ENCODE measurements around the gene SP9. TPM values are rescaled to one million over a fixed set of nuclear protein-coding genes. Genes with fewer than 3 reads are reported as not detected.

Gene SP9
- not detected in 2 replicates for total RNA-seq

- Mint-ChIP-seq H3K4me1 (peaks cover 25% of the 10 kb centered on the region), H3K27ac (peak within 1 kb of the TSS; percentile 75)
Observed at GRCh38 chr2:174334781-174335251, at the start of gene SP9. SP9 (plus strand) TSS chr2:174334954; CDS start chr2:174335093, 139 bp downstream.

GRCh38 chr2:174286172-174286571, 48.6 kb upstream of the SP9 start:
- H3K27me3 Mint-ChIP-seq, result peaks cover 22% of the 10 kb centered on the region
- peaks cover 10% of the 10 kb centered on the region for H3K9me3 Mint-ChIP-seq
- H3K36me3 Mint-ChIP-seq (ENCODE audit: low read depth), result no peaks in the 10 kb centered on the region
- H3K27ac Mint-ChIP-seq, result no peak overlapping the region
- intact Hi-C loops (cut with micrococcal nuclease), result no loop called here
- no peaks in the 10 kb centered on the region for H3K4me1 Mint-ChIP-seq
- no peak overlapping the region for H3K4me3 Mint-ChIP-seq
- no peak for DNase-seq

More at GRCh38 chr2:174334781-174335251, at the start of gene SP9:
- no peaks in the 10 kb centered on the region for H3K9me3 Mint-ChIP-seq
- DNase-seq, result peak; percentile 73
- peaks cover 4% of the 10 kb centered on the region for H3K36me3 Mint-ChIP-seq (ENCODE audit: low read depth)
- H3K4me3 Mint-ChIP-seq, result peak within 1 kb of the TSS; percentile 45
- peaks cover 71% of the 10 kb centered on the region for H3K27me3 Mint-ChIP-seq
- intact Hi-C loops (cut with micrococcal nuclease), result loop anchor here (5.0 to 10.0 kb wide), 4 partner anchors 450 to 1827 kb away; partner anchors contain the start of gene EVX2

GRCh38 chr2:174292908-174293307, 41.8 kb upstream of the SP9 start:
- peaks cover 8% of the 10 kb centered on the region for H3K9me3 Mint-ChIP-seq
- H3K4me1 Mint-ChIP-seq, result no peaks in the 10 kb centered on the region
- intact Hi-C loops (cut with micrococcal nuclease), result no loop called here
- peaks cover 12% of the 10 kb centered on the region for H3K27me3 Mint-ChIP-seq
- H3K36me3 Mint-ChIP-seq (ENCODE audit: low read depth), result no peaks in the 10 kb centered on the region
- no peak overlapping the region for H3K4me3 Mint-ChIP-seq
- no peak overlapping the region for H3K27ac Mint-ChIP-seq
- DNase-seq, result no peak

- H3K27me3 Mint-ChIP-seq, result peaks cover 22% of the 10 kb centered on the region
Observed at GRCh38 chr2:174300114-174300513, 34.6 kb upstream of the SP9 start.

GRCh38 chr2:174312581-174313234, 22.0 kb upstream of the SP9 start:
- H3K9me3 Mint-ChIP-seq, result no peaks in the 10 kb centered on the region
- H3K36me3 Mint-ChIP-seq (ENCODE audit: low read depth), result no peaks in the 10 kb centered on the region
- H3K27me3 Mint-ChIP-seq, result peaks cover 40% of the 10 kb centered on the region
- intact Hi-C loops (cut with micrococcal nuclease), result no loop called here
- no peak overlapping the region for H3K27ac Mint-ChIP-seq
- no peaks in the 10 kb centered on the region for H3K4me1 Mint-ChIP-seq
- DNase-seq, result no peak
- H3K4me3 Mint-ChIP-seq, result no peak overlapping the region

More at GRCh38 chr2:174300114-174300513, 34.6 kb upstream of the SP9 start:
- Mint-ChIP-seq H3K9me3 (no peaks in the 10 kb centered on the region), H3K4me3 (no peak overlapping the region), H3K27ac (no peak overlapping the region), H3K4me1 (no peaks in the 10 kb centered on the region), H3K36me3 (ENCODE audit: low read depth) (no peaks in the 10 kb centered on the region)
- intact Hi-C loops (cut with micrococcal nuclease), result no loop called here
- DNase-seq, result no peak

- Mint-ChIP-seq H3K36me3 (ENCODE audit: low read depth) (no peaks in the 10 kb centered on the region), H3K4me3 (no peak overlapping the region), H3K27ac (no peak overlapping the region), H3K4me1 (peaks cover 6% of the 10 kb centered on the region), H3K9me3 (peaks cover 3% of the 10 kb centered on the region), H3K27me3 (peaks cover 66% of the 10 kb centered on the region)
- DNase-seq, result no peak
- intact Hi-C loops (cut with micrococcal nuclease), result loop anchor here (10.0 kb wide), 1 partner anchor 167 kb away; no protein-coding TSS in a partner anchor
Observed at GRCh38 chr2:174322149-174322548, 12.6 kb upstream of the SP9 start.

GRCh38 chr2:174322746-174323145, 12.0 kb upstream of the SP9 start:
- no peak overlapping the region for H3K4me3 Mint-ChIP-seq
- H3K27me3 Mint-ChIP-seq, result peaks cover 72% of the 10 kb centered on the region
- peaks cover under 1% of the 10 kb centered on the region for H3K36me3 Mint-ChIP-seq (ENCODE audit: low read depth)
- DNase-seq, result no peak
- peaks cover 3% of the 10 kb centered on the region for H3K9me3 Mint-ChIP-seq
- no peak overlapping the region for H3K27ac Mint-ChIP-seq
- intact Hi-C loops (cut with micrococcal nuclease), result loop anchor here (10.0 kb wide), 1 partner anchor 168 kb away; no protein-coding TSS in a partner anchor
- H3K4me1 Mint-ChIP-seq, result peaks cover 11% of the 10 kb centered on the region

GRCh38 chr2:174324530-174324929, 10.2 kb upstream of the SP9 start:
- peaks cover 10% of the 10 kb centered on the region for H3K9me3 Mint-ChIP-seq
- H3K4me1 Mint-ChIP-seq, result peaks cover 16% of the 10 kb centered on the region
- no peak overlapping the region for H3K27ac Mint-ChIP-seq
- DNase-seq, result no peak
- H3K4me3 Mint-ChIP-seq, result no peak overlapping the region
- H3K27me3 Mint-ChIP-seq, result peaks cover 78% of the 10 kb centered on the region
- intact Hi-C loops (cut with micrococcal nuclease), result loop anchor here (10.0 kb wide), 1 partner anchor 170 kb away; no protein-coding TSS in a partner anchor
- H3K36me3 Mint-ChIP-seq (ENCODE audit: low read depth), result peaks cover 2% of the 10 kb centered on the region

GRCh38 chr2:174325373-174326160, 9.2 kb upstream of the SP9 start:
- Mint-ChIP-seq H3K27me3 (peaks cover 84% of the 10 kb centered on the region), H3K36me3 (ENCODE audit: low read depth) (peaks cover 2% of the 10 kb centered on the region), H3K4me1 (peaks cover 16% of the 10 kb centered on the region), H3K9me3 (peaks cover 10% of the 10 kb centered on the region), H3K27ac (no peak overlapping the region), H3K4me3 (peak overlapping the region; percentile 80)
- no peak for DNase-seq
- intact Hi-C loops (cut with micrococcal nuclease), result loop anchor here (10.0 kb wide), 1 partner anchor 171 kb away; no protein-coding TSS in a partner anchor

GRCh38 chr2:174326161-174327020, 8.4 kb upstream of the SP9 start:
- H3K27me3 Mint-ChIP-seq, result peaks cover 86% of the 10 kb centered on the region
- intact Hi-C loops (cut with micrococcal nuclease), result loop anchor here (1.0 to 10.0 kb wide), 2 partner anchors 15 to 172 kb away; no protein-coding TSS in a partner anchor
- H3K4me3 Mint-ChIP-seq, result peak overlapping the region; percentile 80

GRCh38 chr2:174327021-174327840, 7.5 kb upstream of the SP9 start:
- Mint-ChIP-seq H3K36me3 (ENCODE audit: low read depth) (peaks cover 4% of the 10 kb centered on the region), H3K4me1 (peaks cover 16% of the 10 kb centered on the region), H3K27me3 (peaks cover 86% of the 10 kb centered on the region), H3K4me3 (peak overlapping the region; percentile 80), H3K9me3 (peaks cover 10% of the 10 kb centered on the region), H3K27ac (peak overlapping the region; percentile 45)
- intact Hi-C loops (cut with micrococcal nuclease), result loop anchor here (1.0 to 10.0 kb wide), 2 partner anchors 14 to 172 kb away; no protein-coding TSS in a partner anchor
- DNase-seq, result peak; percentile 72

More at GRCh38 chr2:174326161-174327020, 8.4 kb upstream of the SP9 start:
- Mint-ChIP-seq H3K27ac (no peak overlapping the region), H3K9me3 (peaks cover 10% of the 10 kb centered on the region), H3K4me1 (peaks cover 16% of the 10 kb centered on the region), H3K36me3 (ENCODE audit: low read depth) (peaks cover 3% of the 10 kb centered on the region)
- DNase-seq, result peak; percentile 76

GRCh38 chr2:174327841-174328113, 7.0 kb upstream of the SP9 start:
- no peak for DNase-seq
- Mint-ChIP-seq H3K27me3 (peaks cover 86% of the 10 kb centered on the region), H3K27ac (no peak overlapping the region), H3K4me1 (peaks cover 19% of the 10 kb centered on the region), H3K36me3 (ENCODE audit: low read depth) (peaks cover 4% of the 10 kb centered on the region), H3K9me3 (peaks cover 10% of the 10 kb centered on the region), H3K4me3 (no peak overlapping the region)
- intact Hi-C loops (cut with micrococcal nuclease), result loop anchor here (1.0 to 10.0 kb wide), 2 partner anchors 14 to 173 kb away; no protein-coding TSS in a partner anchor

Measured in activated CD4-positive, alpha-beta T cell treated with anti-CD3 and anti-CD28 coated beads, Interleukin-2, amount 10 ng/mL, durations not matched to agents 24 days and 14 days (primary cell).